Hepatocyte (in vitro differentiated cells): ENCODE data around the gene KIAA0930. TPM values are rescaled to one million over a fixed set of nuclear protein-coding genes. Genes with fewer than 3 reads are reported as not detected.

Experiments
- DNase-seq: peaks from one replicate; pipeline ENCODE4 v3.0.0-alpha.2; 2016; ENCODE audit warnings: low spot score
- H2AFZ ChIP-seq: fragments of 200-600 bp; sonication (generic); 2 replicates; pipeline ENCODE4 v1.6.0; 2016; ENCODE audit warnings: antibody characterized with exemption, mild to moderate bottlenecking
- H3K27ac ChIP-seq: fragments of 200-600 bp; sonication (generic); 2 replicates; pipeline ENCODE4 v1.5.1; 2016; ENCODE audit warnings: mild to moderate bottlenecking
- H3K27me3 ChIP-seq: fragments of 200-600 bp; sonication (generic); 2 replicates; pipeline ENCODE4 v1.6.1; 2016
- H3K36me3 ChIP-seq: fragments of 200-600 bp; sonication (generic); replicated peaks from 2 replicates; pipeline ENCODE4 v1.5.1; 2016; ENCODE audit warnings: low read depth; ENCODE audit not compliant: insufficient read depth
- H3K4me1 ChIP-seq: fragments of 200-600 bp; sonication (generic); 2 replicates; pipeline ENCODE4 v1.5.1; 2016; ENCODE audit warnings: mild to moderate bottlenecking, moderate library complexity; ENCODE audit not compliant: insufficient read depth
- H3K4me2 ChIP-seq: fragments of 200-600 bp; sonication (generic); 2 replicates; pipeline ENCODE4 v1.6.0; 2016
- H3K4me3 ChIP-seq: fragments of 200-600 bp; sonication (generic); 2 replicates; pipeline ENCODE4 v1.5.1; 2016; ENCODE audit warnings: mild to moderate bottlenecking
- H3K79me2 ChIP-seq: fragments of 200-600 bp; sonication (generic); 2 replicates; pipeline ENCODE4 v1.6.0; 2017; ENCODE audit warnings: mild to moderate bottlenecking
- H3K9me2 ChIP-seq: fragments of 200-600 bp; sonication (generic); replicated peaks from 2 replicates; pipeline ENCODE4 v1.6.0; 2017; ENCODE audit warnings: mild to moderate bottlenecking; ENCODE audit not compliant: insufficient read depth
- H3K9me3 ChIP-seq: fragments of 200-600 bp; sonication (generic); 2 replicates; pipeline ENCODE4 v1.5.1; 2016; ENCODE audit warnings: low read depth, mild to moderate bottlenecking
- H4K20me1 ChIP-seq: fragments of 200-600 bp; sonication (generic); 2 replicates; pipeline ENCODE4 v1.6.0; 2016; ENCODE audit warnings: mild to moderate bottlenecking; ENCODE audit not compliant: insufficient read depth, poor library complexity, severe bottlenecking
- CTCF ChIP-seq: fragments of 200-600 bp; sonication (generic); IDR thresholded peaks from 2 replicates; pipeline ENCODE4 v1.5.1; 2016; ENCODE audit warnings: antibody characterized with exemption, mild to moderate bottlenecking; ENCODE audit not compliant: poor library complexity
- EZH2 ChIP-seq: fragments of 200-600 bp; sonication (generic); IDR thresholded peaks from 2 replicates; pipeline ENCODE4 v1.6.1; 2016; ENCODE audit warnings: antibody characterized with exemption, mild to moderate bottlenecking, borderline replicate concordance
- EZH2phosphoT487 ChIP-seq: fragments of 200-600 bp; sonication (generic); IDR thresholded peaks from one replicate; pipeline ENCODE4 v1.6.1; 2018; ENCODE audit warnings: antibody characterized with exemption, mild to moderate bottlenecking, low read depth, moderate library complexity; ENCODE audit not compliant: unreplicated experiment, severe bottlenecking
- WGBS: methylation state at CpG from one replicate; pipeline ENCODE4 v1.1.6; 2016; ENCODE audit warnings: low lambda C conversion rate; ENCODE audit errors: missing lambda C conversion rate; 5-methylcytosine and 5-hydroxymethylcytosine counted together
- polyA plus RNA-seq: library from polyadenylated mRNA; unstranded; fragments of >200 nt; fragmentation: Nextera tagmentation; extraction: Ambion mirVana; gene quantifications from 2 replicates; pipeline ENCODE4 v1.2.1, GENCODE V29; 2016
- total RNA-seq: library from RNA; depleted of rRNA; stranded (reverse); fragments of >200 nt; gene quantifications from 2 replicates; pipeline ENCODE4 v1.2.3, GENCODE V29; 2014

The KIAA0930 gene
- total and polyA plus RNA-seq, 2 experiments from 2014 or later: 30.9 to 42.0 TPM

- no peak for DNase-seq
- Histone ChIP-seq H3K27me3 (no peaks in the 10 kb centered on the region), H3K9me3 (no peaks in the 10 kb centered on the region), H4K20me1 (peaks cover 6% of the 10 kb centered on the region), H2AFZ (no peak overlapping the region), H3K27ac (no peak overlapping the region), H3K4me2 (no peak overlapping the region), H3K9me2 (no peaks in the 10 kb centered on the region), H3K4me3 (no peak overlapping the region), H3K4me1 (peaks cover 30% of the 10 kb centered on the region), H3K79me2 (peaks cover 13% of the 10 kb centered on the region), H3K36me3 (no peaks in the 10 kb centered on the region)
- WGBS: 59% methylated on average over 23 of the region's 29 CpGs
- no peak for TF ChIP-seq EZH2
- TF ChIP-seq CTCF: peak; percentile 48
Measured at GRCh38 chr22:45208993-45209838, 31.5 kb downstream of the KIAA0930 start.

GRCh38 chr22:45208696-45208992 lies 32.0 kb downstream of the KIAA0930 start:
- no peak overlapping the region for H3K4me2 ChIP-seq
- peak overlapping the region; percentile 31 for H3K27ac ChIP-seq
- peaks cover 30% of the 10 kb centered on the region for H3K4me1 ChIP-seq
- no peaks in the 10 kb centered on the region for H3K9me3 ChIP-seq
- peaks cover 7% of the 10 kb centered on the region for H3K79me2 ChIP-seq
- TF ChIP-seq EZH2: no peak
- no peak for TF ChIP-seq CTCF
- no peak for TF ChIP-seq EZH2phosphoT487
- H4K20me1 ChIP-seq: peaks cover 6% of the 10 kb centered on the region
- H3K27me3 ChIP-seq: no peaks in the 10 kb centered on the region
- H3K36me3 ChIP-seq: no peaks in the 10 kb centered on the region
- DNase-seq: no peak
- no peak overlapping the region for H2AFZ ChIP-seq
- H3K4me3 ChIP-seq: no peak overlapping the region
- no peaks in the 10 kb centered on the region for H3K9me2 ChIP-seq
- 74% methylated on average over 10 of the region's 10 CpGs for WGBS

- TF ChIP-seq EZH2 (no peak), CTCF (no peak), EZH2phosphoT487 (no peak)
- no peak overlapping the region for H2AFZ ChIP-seq
- no peaks in the 10 kb centered on the region for H3K36me3 ChIP-seq
- peak overlapping the region; percentile 31 for H3K27ac ChIP-seq
- no peaks in the 10 kb centered on the region for H3K9me3 ChIP-seq
- peaks cover 6% of the 10 kb centered on the region for H4K20me1 ChIP-seq
- DNase-seq: peak; percentile 44
- no peak overlapping the region for H3K4me3 ChIP-seq
- H3K4me2 ChIP-seq: no peak overlapping the region
- H3K27me3 ChIP-seq: no peaks in the 10 kb centered on the region
- H3K4me1 ChIP-seq: peaks cover 25% of the 10 kb centered on the region
- H3K79me2 ChIP-seq: peaks cover 6% of the 10 kb centered on the region
- WGBS: 84% methylated on average over 24 of the region's 24 CpGs
- no peaks in the 10 kb centered on the region for H3K9me2 ChIP-seq
Measured at GRCh38 chr22:45207981-45208664, 32.6 kb downstream of the KIAA0930 start.
